Lower leg skin (tissue), 3 donors: Measurements from ENCODE around the gene SERINC3.

Source experiments
- POLR2A ChIP-seq, 2 donors: fragments of 450-650 bp; IDR thresholded peaks; one replicate each; pipeline ENCODE4 v1.6.1; 2016 to 2017; ENCODE audit warnings: antibody characterized with exemption in 2 of 2, mild to moderate bottlenecking in 1 of 2, moderate library complexity in 1 of 2
- TF ChIP-seq, protein P1 (sequence below), 3 donors: fragments of 450-650 bp; IDR thresholded peaks; one replicate each; pipeline ENCODE4 v1.5.1; 2016; ENCODE audit warnings: antibody characterized with exemption in 3 of 3, mild to moderate bottlenecking in 3 of 3, moderate library complexity in 2 of 3

DNA sequence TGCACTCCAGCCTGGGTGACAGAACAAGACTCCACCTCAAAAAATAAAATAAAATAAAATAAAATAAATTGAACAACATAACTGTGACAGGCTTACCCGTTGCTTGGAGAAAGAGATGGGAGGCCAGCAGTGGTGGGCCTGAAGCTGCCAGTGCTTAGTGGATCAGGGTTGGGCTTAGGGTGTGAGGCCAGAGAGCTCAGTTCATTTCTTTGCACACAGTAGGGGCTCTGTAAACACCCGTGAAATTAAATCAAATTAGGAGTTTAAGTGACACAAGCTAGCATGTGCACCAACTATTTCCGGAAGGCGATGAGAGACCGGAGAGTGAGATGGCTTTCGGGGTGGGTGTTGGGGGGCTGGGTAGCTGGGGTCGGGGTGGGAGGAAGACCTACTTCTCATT, 72.0 kb downstream of the SERINC3 start:
- TF ChIP-seq, protein P1, sequence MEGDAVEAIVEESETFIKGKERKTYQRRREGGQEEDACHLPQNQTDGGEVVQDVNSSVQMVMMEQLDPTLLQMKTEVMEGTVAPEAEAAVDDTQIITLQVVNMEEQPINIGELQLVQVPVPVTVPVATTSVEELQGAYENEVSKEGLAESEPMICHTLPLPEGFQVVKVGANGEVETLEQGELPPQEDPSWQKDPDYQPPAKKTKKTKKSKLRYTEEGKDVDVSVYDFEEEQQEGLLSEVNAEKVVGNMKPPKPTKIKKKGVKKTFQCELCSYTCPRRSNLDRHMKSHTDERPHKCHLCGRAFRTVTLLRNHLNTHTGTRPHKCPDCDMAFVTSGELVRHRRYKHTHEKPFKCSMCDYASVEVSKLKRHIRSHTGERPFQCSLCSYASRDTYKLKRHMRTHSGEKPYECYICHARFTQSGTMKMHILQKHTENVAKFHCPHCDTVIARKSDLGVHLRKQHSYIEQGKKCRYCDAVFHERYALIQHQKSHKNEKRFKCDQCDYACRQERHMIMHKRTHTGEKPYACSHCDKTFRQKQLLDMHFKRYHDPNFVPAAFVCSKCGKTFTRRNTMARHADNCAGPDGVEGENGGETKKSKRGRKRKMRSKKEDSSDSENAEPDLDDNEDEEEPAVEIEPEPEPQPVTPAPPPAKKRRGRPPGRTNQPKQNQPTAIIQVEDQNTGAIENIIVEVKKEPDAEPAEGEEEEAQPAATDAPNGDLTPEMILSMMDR (IDR thresholded peaks at IDR 0.05): no peak
- no peak for TF ChIP-seq POLR2A (IDR thresholded peaks at IDR 0.05)
